Prostate gland (tissue), 2 donors: ENCODE results near the gene AATK. TPM values are rescaled to one million over a fixed set of nuclear protein-coding genes. Genes with fewer than 3 reads are reported as not detected.

Source experiments
- DNase-seq: peaks from one replicate; pipeline ENCODE4 v3.0.0-alpha.2; 2019; ENCODE audit warnings: low spot score
- H3K27ac ChIP-seq, 2 donors: fragments of 200-600 bp; sonication (generic); 2 replicates each; pipeline ENCODE4 v1.5.1; 2017 to 2019
- H3K27me3 ChIP-seq: fragments of 200-600 bp; sonication (generic); replicated peaks from 2 replicates; pipeline ENCODE4 v1.5.1; 2019; ENCODE audit not compliant: insufficient read depth
- H3K36me3 ChIP-seq, 2 donors: fragments of 200-600 bp; sonication (generic); 1 replicate in 1 of 2; 2 replicates in 1 of 2; pipeline versions ENCODE4 v1.5.1 to v1.8.1; 2017 to 2019
- H3K4me1 ChIP-seq: fragments of 200-600 bp; sonication (generic); replicated peaks from 2 replicates; pipeline ENCODE4 v1.5.1; 2019
- H3K4me3 ChIP-seq, 2 donors: fragments of 200-600 bp; sonication (generic); 2 replicates each; pipeline ENCODE4 v1.5.1; 2017 to 2019
- H3K9me3 ChIP-seq: fragments of 200-600 bp; sonication (generic); 2 replicates; pipeline ENCODE4 v1.5.1; 2017
- CTCF ChIP-seq, 4 experiments: fragments of 200-600 bp in 2 of 4; fragments of 450-650 bp in 2 of 4; sonication (generic) in 2 of 4; IDR thresholded peaks; 1 replicate in 3 of 4; 2 replicates in 1 of 4; pipeline ENCODE4 v1.5.1; 2016 to 2019; ENCODE audit warnings: antibody characterized with exemption in 4 of 4, mild to moderate bottlenecking in 2 of 4, moderate library complexity in 2 of 4
- POLR2A ChIP-seq: fragments of 450-650 bp; IDR thresholded peaks from one replicate; pipeline ENCODE4 v1.6.1; 2016; ENCODE audit warnings: antibody characterized with exemption, mild to moderate bottlenecking
- POLR2AphosphoS5 ChIP-seq: sonication (generic); formaldehyde crosslinking; IDR thresholded peaks from one replicate; pipeline ENCODE4 v1.6.1; 2017; ENCODE audit warnings: antibody characterized with exemption
- WGBS: methylation state at CpG from one replicate; pipeline ENCODE4 v1.1.5; 2018; 5-methylcytosine and 5-hydroxymethylcytosine counted together
- intact Hi-C: fragments of 100-400 bp; cut with DNase I; formaldehyde crosslinking; loops from one replicate; pipeline ENCODE4 v1.14.2; 2022
- total RNA-seq, 2 donors: library from RNA; depleted of rRNA; stranded (reverse); fragments of >200 nt; gene quantifications; one replicate each; pipeline ENCODE4 v1.1.0, GENCODE V29; 2016

Gene AATK
- total RNA-seq, 2 donors from 2014 or later = 5.2 to 6.6 TPM

- no peak overlapping the region for H3K27ac ChIP-seq
- intact Hi-C loops = no loop called here
- no peaks in the 10 kb centered on the region for H3K27me3 ChIP-seq
- TF ChIP-seq POLR2AphosphoS5 (no peak), POLR2A (no peak), CTCF (IDR thresholded peaks at IDR 0.05) (no peak)
- no peaks in the 10 kb centered on the region for H3K9me3 ChIP-seq
- H3K4me1 ChIP-seq = no peaks in the 10 kb centered on the region
- WGBS = 82% methylated on average over 33 of the region's 34 CpGs
- DNase-seq = no peak
- H3K36me3 ChIP-seq = no peaks in the 10 kb centered on the region
- no peak overlapping the region for H3K4me3 ChIP-seq
Measured at GRCh38 chr17:81192386-81193050, 26.5 kb upstream of the AATK start.

GRCh38 chr17:81191646-81192045 lies 25.6 kb upstream of the AATK start:
- intact Hi-C loops = no loop called here
- no peak overlapping the region for H3K4me3 ChIP-seq
- DNase-seq = no peak
- H3K9me3 ChIP-seq = no peaks in the 10 kb centered on the region
- H3K27me3 ChIP-seq = no peaks in the 10 kb centered on the region
- TF ChIP-seq CTCF (IDR thresholded peaks at IDR 0.05) (no peak), POLR2AphosphoS5 (no peak), POLR2A (no peak)
- H3K4me1 ChIP-seq = no peaks in the 10 kb centered on the region
- H3K36me3 ChIP-seq = no peaks in the 10 kb centered on the region
- no peak overlapping the region for H3K27ac ChIP-seq
- 93% methylated on average over 14 of the region's 14 CpGs for WGBS

- Histone ChIP-seq H3K4me1 (no peaks in the 10 kb centered on the region), H3K36me3 (no peaks in the 10 kb centered on the region), H3K9me3 (no peaks in the 10 kb centered on the region), H3K27ac (no peak overlapping the region), H3K4me3 (no peak overlapping the region), H3K27me3 (no peaks in the 10 kb centered on the region)
- WGBS = 89% methylated on average over 20 of the region's 20 CpGs
- no peak for TF ChIP-seq POLR2AphosphoS5
- TF ChIP-seq POLR2A = no peak
- no peak for TF ChIP-seq CTCF (IDR thresholded peaks at IDR 0.05)
- intact Hi-C loops = no loop called here
- DNase-seq = no peak
Measured at GRCh38 chr17:81191116-81191515, 25.1 kb upstream of the AATK start.

GRCh38 chr17:81190591-81190990 lies 24.6 kb upstream of the AATK start:
- intact Hi-C loops = no loop called here
- no peaks in the 10 kb centered on the region for H3K36me3 ChIP-seq

More at GRCh38 chr17:81190591-81190990, 24.6 kb upstream of the AATK start:
- DNase-seq = no peak
- WGBS = 92% methylated on average over 28 of the region's 28 CpGs
- TF ChIP-seq POLR2AphosphoS5 (no peak), POLR2A (no peak), CTCF (IDR thresholded peaks at IDR 0.05) (no peak)
- Histone ChIP-seq H3K27ac (no peak overlapping the region), H3K4me1 (no peaks in the 10 kb centered on the region), H3K9me3 (no peaks in the 10 kb centered on the region), H3K4me3 (no peak overlapping the region), H3K27me3 (no peaks in the 10 kb centered on the region)
